PC-9 (cell line): ENCODE results near the gene KLHDC8A.

Experiments
- CTCF ChIP-seq: fragments of 200-600 bp; sonication (generic); conservative IDR thresholded peaks from 2 replicates; pipeline ENCODE4 v1.6.1; 2017; ENCODE audit warnings: mixed run types, antibody characterized with exemption, mild to moderate bottlenecking, moderate library complexity
- EZH2 ChIP-seq: fragments of 200-600 bp; sonication (generic); IDR thresholded peaks from 2 replicates; pipeline ENCODE4 v1.8.0; 2017; ENCODE audit warnings: antibody characterized with exemption, low read depth

- no peak for TF ChIP-seq CTCF
- no peak for TF ChIP-seq EZH2
These were observed 32.9 kb downstream of the KLHDC8A start for GRCh38 chr1:205323794-205324193.
